HepG2 (cell line): Measurements from ENCODE around the gene NKAIN2. TPM values are rescaled to one million over a fixed set of nuclear protein-coding genes. Genes with fewer than 3 reads are reported as not detected.
"Not testable (repeated sequence)": the region's sequence is repeated elsewhere in the genome, so short reads cannot be mapped to it uniquely, and the experiment has no call there.

Experiments
- ATAC-seq: fragments of 200-7000 bp; cut with Tn5 transposase; 3 replicates; pipeline ENCODE4 v1.9.1; 2020; ENCODE audit warnings: mild to moderate bottlenecking, moderate library complexity
- BruUV-seq: library from RNA; stranded (reverse); fragments of 400-500 nt; replicated peaks from 2 replicates; lab custom pipeline; 2021; lab: Mats Ljungman, UMichigan
- CTCF ChIA-PET: fragments of 300-600 bp; formaldehyde crosslinking; extraction: SDS; loops from one replicate; lab custom pipeline; 2021; ENCODE audit warnings: low total read pairs, inconsistent platforms, low intra/inter-chr PET ratio; lab: Yijun Ruan, JAX
- POLR2A ChIA-PET: fragments of 350-600 bp; sonication (Branson Sonifier 250); formaldehyde crosslinking; loops from one replicate; lab custom pipeline; 2020; ENCODE audit warnings: antibody characterized with exemption, inconsistent platforms; lab: Yijun Ruan, JAX
- DNase-seq: peaks from one replicate; pipeline ENCODE4 v3.0.0-alpha.2; 2015; ENCODE audit warnings: low spot score
- FAIRE-seq: peaks from 3 replicates; lab custom pipeline; 2011; peaks lifted over from hg19 to GRCh38; lab: Jason Lieb, UNC
- H2AFZ ChIP-seq: one replicate; pipeline ENCODE4 v1.6.1; 2011; ENCODE audit warnings: low read length, inconsistent platforms
- H3K27ac ChIP-seq: fragments of 300-600 bp; 3 replicates; pipeline ENCODE4 v1.8.0; 2011; ENCODE audit warnings: mixed run types, mild to moderate bottlenecking, mixed read lengths, low read length, inconsistent platforms; ENCODE audit not compliant: insufficient read depth; ENCODE audit errors: extremely low read length
- H3K27me3 ChIP-seq, 2 experiments: fragments of 200-600 bp in 1 of 2; 2 replicates in 1 of 2; 3 replicates in 1 of 2; pipeline versions ENCODE4 v1.6.0 to v1.8.0; 2011; ENCODE audit warnings: low read length in 2 of 2, mild to moderate bottlenecking in 2 of 2, moderate library complexity in 2 of 2, inconsistent platforms in 1 of 2; ENCODE audit not compliant: insufficient read depth in 2 of 2, control insufficient read depth in 1 of 2
- H3K36me3 ChIP-seq, 2 experiments: fragments of 200-600 bp in 1 of 2; replicated peaks in 1 of 2; 2 replicates in 1 of 2; 3 replicates in 1 of 2; pipeline versions ENCODE4 v1.5.1 to v1.8.0; 2011; ENCODE audit warnings: low read length in 2 of 2, inconsistent platforms in 1 of 2; ENCODE audit not compliant: insufficient read depth in 2 of 2, control insufficient read depth in 1 of 2
- H3K4me1 ChIP-seq: 2 replicates; pipeline ENCODE4 v1.5.1; 2012; ENCODE audit warnings: low read length, inconsistent platforms; ENCODE audit not compliant: insufficient read depth
- H3K4me2 ChIP-seq: 2 replicates; pipeline ENCODE4 v1.6.0; 2011; ENCODE audit warnings: low read depth, low read length, inconsistent platforms
- H3K4me3 ChIP-seq, 3 experiments: fragments of 200-600 bp in 1 of 3; sonication (generic), shearing (Covaris generic) in 1 of 3; replicated peaks in 1 of 3; 2 replicates each; pipeline ENCODE4 v1.5.1; 2011 to 2016; ENCODE audit warnings: low read length in 3 of 3, inconsistent platforms in 2 of 3, low read depth in 2 of 3, mild to moderate bottlenecking in 2 of 3, control low read depth in 1 of 3, mixed read lengths in 1 of 3; ENCODE audit not compliant: insufficient read depth in 1 of 3
- H3K79me2 ChIP-seq: one replicate; pipeline ENCODE4 v1.6.1; 2011; ENCODE audit warnings: low read length, inconsistent platforms; ENCODE audit not compliant: insufficient read depth
- H3K9ac ChIP-seq: 2 replicates; pipeline ENCODE4 v1.6.0; 2011; ENCODE audit warnings: mild to moderate bottlenecking, low read depth, low read length, inconsistent platforms; ENCODE audit not compliant: insufficient read depth
- H3K9me3 ChIP-seq: 2 replicates; pipeline ENCODE4 v1.5.1; 2012; ENCODE audit warnings: mild to moderate bottlenecking, low read length
- H4K20me1 ChIP-seq: 2 replicates; pipeline ENCODE4 v1.6.0; 2011; ENCODE audit warnings: inconsistent platforms, mild to moderate bottlenecking, low read length, moderate library complexity; ENCODE audit not compliant: insufficient read depth
- CEBPB ChIP-seq: IDR thresholded peaks from 2 replicates; pipeline ENCODE4 v1.6.1; 2011; ENCODE audit warnings: low read depth, low read length, improper control_type of control experiment, borderline replicate concordance
- GTF3A ChIP-seq: sonication (generic); formaldehyde crosslinking; conservative IDR thresholded peaks from 2 replicates; pipeline ENCODE4 v1.4.0; 2020; ENCODE audit warnings: mild to moderate bottlenecking, missing genetic modification reagents
- IRX3 ChIP-seq: sonication (generic); formaldehyde crosslinking; IDR thresholded peaks from 2 replicates; pipeline ENCODE4 v1.8.1; 2023; ENCODE audit warnings: mild to moderate bottlenecking, low read depth, missing genetic modification reagents, borderline replicate concordance
- JUN ChIP-seq: sonication (generic); formaldehyde crosslinking; IDR thresholded peaks from 2 replicates; pipeline ENCODE4 v1.4.0; 2020; ENCODE audit warnings: mild to moderate bottlenecking, missing genetic modification reagents
- SRSF4 ChIP-seq: fragments of 200-400 bp; formaldehyde crosslinking; IDR thresholded peaks from one replicate; pipeline ENCODE4 v1.6.1; 2018; ENCODE audit warnings: mild to moderate bottlenecking, low read depth, low read length, moderate library complexity; ENCODE audit not compliant: poor library complexity, severe bottlenecking
- TBP ChIP-seq: sonication (generic); formaldehyde crosslinking; IDR thresholded peaks from 2 replicates; pipeline ENCODE4 v1.5.0; 2020; ENCODE audit warnings: missing genetic modification reagents
- ZC3H4 ChIP-seq: sonication (generic); formaldehyde crosslinking; IDR thresholded peaks from 2 replicates; pipeline ENCODE4 v1.4.0; 2020; ENCODE audit warnings: missing genetic modification reagents, borderline replicate concordance
- ZNF572 ChIP-seq: sonication (generic); formaldehyde crosslinking; IDR thresholded peaks from 2 replicates; pipeline ENCODE4 v1.5.1; 2020; ENCODE audit warnings: mild to moderate bottlenecking, missing genetic modification reagents
- WGBS: methylation state at CpG from one replicate; pipeline ENCODE4 v1.1.6; 2017; ENCODE audit warnings: low lambda C conversion rate; 5-methylcytosine and 5-hydroxymethylcytosine counted together
- in situ Hi-C: cut with HindIII; loops from 2 replicates; pipeline ENCODE4 v1.10.0; 2017; ENCODE audit warnings: low pct_unique_long_range_greater_than_20kb; ENCODE audit not compliant: extremely low pct_ligation_motif_present
- intact Hi-C: fragments of 100-400 bp; cut with micrococcal nuclease; formaldehyde crosslinking; loops from one replicate; pipeline ENCODE4 v1.10.0; 2022; ENCODE audit not compliant: unreplicated experiment
- polyA plus RNA-seq, 8 experiments: library from polyadenylated mRNA; depleted of rRNA in 3 of 8; stranded (reverse) in 7 of 8; unstranded in 1 of 8; fragments of >200 nt; fragmentation: Illumina TruSeq in 4 of 8; extraction: Trizol in 4 of 8; gene quantifications; 2 replicates each; pipeline versions ENCODE4 v1.2.1 to v1.2.3, GENCODE V29; 2011 to 2016; ENCODE audit warnings: low read depth in 4 of 8, missing spikeins in 1 of 8, mixed read lengths in 1 of 8; ENCODE audit not compliant: insufficient read depth in 1 of 8
- total RNA-seq, 5 experiments: library from RNA; depleted of rRNA; stranded (reverse); fragments of >200 nt; fragmentation: Illumina TruSeq; extraction: Trizol; gene quantifications; 2 replicates each; pipeline ENCODE4 v1.2.3, GENCODE V29; 2016; ENCODE audit warnings: low read depth in 1 of 5

NKAIN2 gene
- total and polyA plus RNA-seq, 2 of the 13 experiments (the other 11 are each of a cell fraction or from before 2014, with no cell fraction given): not detected

DNA sequence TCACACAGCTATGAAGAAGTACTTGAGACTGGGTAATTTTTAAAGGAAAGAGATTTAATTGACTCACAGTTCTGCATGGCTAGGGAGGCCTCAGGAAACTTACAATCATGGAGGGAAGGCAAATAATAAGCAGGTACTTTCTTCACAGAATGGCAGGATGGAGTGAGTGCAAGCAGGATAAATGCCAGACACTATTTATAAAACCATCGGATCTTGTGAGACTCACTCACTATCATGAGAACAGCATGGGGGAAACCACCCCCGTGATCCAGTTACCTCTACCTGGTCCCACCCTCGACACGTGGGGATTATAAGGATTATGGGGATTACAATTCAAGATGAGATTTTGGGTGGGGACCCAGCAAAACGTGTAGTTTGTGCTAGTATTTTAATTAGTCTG lies 186.3 kb downstream of the NKAIN2 start:
- CTCF ChIA-PET, in situ Hi-C loops: not testable (repeated sequence)

GRCh38 chr6:123990376-123990775 lies 186.7 kb downstream of the NKAIN2 start:
- H3K4me3 ChIP-seq: no peak overlapping the region
- BruUV-seq: no TSS peak
- H3K4me1 ChIP-seq: no peaks in the 10 kb centered on the region
- no peaks in the 10 kb centered on the region for H3K9me3 ChIP-seq
- FAIRE-seq: no peak
- no peak for DNase-seq
- H3K4me2 ChIP-seq: no peak overlapping the region
- in situ Hi-C loops: no loop called here
- no peaks in the 10 kb centered on the region for H3K27me3 ChIP-seq
- intact Hi-C loops: no loop called here
- H3K27ac ChIP-seq: no peak overlapping the region
- ATAC-seq: no peak
- ChIA-PET POLR2A (no interaction called here), CTCF (no interaction called here)
- no peak overlapping the region for H3K9ac ChIP-seq
- TF ChIP-seq JUN (CRISPR knock-in tag) (no peak), CEBPB (0 out of 2 replicates have a peak, but pooled peaks have one; percentile 13), ZC3H4 (CRISPR knock-in tag) (no peak), SRSF4 (no peak), IRX3 (CRISPR knock-in tag) (no peak), TBP (no peak), ZNF572 (no peak), GTF3A (CRISPR knock-in tag) (no peak)
- 4% methylated on average over 2 of the region's 2 CpGs for WGBS
- no peaks in the 10 kb centered on the region for H4K20me1 ChIP-seq
- no peaks in the 10 kb centered on the region for H3K36me3 ChIP-seq
- no peak overlapping the region for H2AFZ ChIP-seq
- H3K79me2 ChIP-seq: no peaks in the 10 kb centered on the region

More for the DNA sequence above, 186.3 kb downstream of the NKAIN2 start:
- H3K4me1 ChIP-seq, H3K27ac ChIP-seq, H2AFZ ChIP-seq, H4K20me1 ChIP-seq, H3K4me2 ChIP-seq, H3K9me3 ChIP-seq, intact Hi-C loops, ATAC-seq, H3K79me2 ChIP-seq, DNase-seq, FAIRE-seq, H3K36me3 ChIP-seq, BruUV-seq, POLR2A ChIA-PET, H3K27me3 ChIP-seq, H3K4me3 ChIP-seq, H3K9ac ChIP-seq: not testable (repeated sequence)
- 2% methylated on average over 5 of the region's 5 CpGs for WGBS
